IMR-90 (cell line): ENCODE data around the gene UBE2O. TPM values are rescaled to one million over a fixed set of nuclear protein-coding genes. Genes with fewer than 3 reads are reported as not detected.

ENCODE experiments used
- ATAC-seq: fragments of 200-7000 bp; cut with Tn5 transposase; 2 replicates; pipeline ENCODE4 v1.9.1; 2020; ENCODE audit warnings: low read depth, mild to moderate bottlenecking, moderate library complexity
- BruUV-seq: library from RNA; stranded (reverse); fragments of 400-500 nt; replicated peaks from 2 replicates; lab custom pipeline; 2021; lab: Mats Ljungman, UMichigan
- CTCF ChIA-PET: fragments of 300-600 bp; formaldehyde crosslinking; extraction: SDS; loops from one replicate; lab custom pipeline; 2021; ENCODE audit warnings: antibody characterized with exemption; lab: Yijun Ruan, JAX
- POLR2A ChIA-PET: fragments of 300-600 bp; sonication (Branson Sonifier 250); formaldehyde crosslinking; loops from one replicate; lab custom pipeline; 2022; ENCODE audit warnings: antibody characterized with exemption; ENCODE audit not compliant: unreplicated experiment; lab: Charles Lee
- DNase-seq: peaks from one replicate; pipeline ENCODE4 v3.0.0; 2013
- H2AFZ ChIP-seq: replicated peaks from 2 replicates; pipeline ENCODE3; 2013; ENCODE audit warnings: low read length, mild to moderate bottlenecking; ENCODE audit not compliant: poor library complexity
- H2AK5ac ChIP-seq: 2 replicates; pipeline ENCODE4 v1.6.1; 2013; ENCODE audit warnings: low read depth, low read length, inconsistent platforms
- H2AK9ac ChIP-seq: replicated peaks from 2 replicates; pipeline ENCODE3; 2013; ENCODE audit warnings: mild to moderate bottlenecking, low read depth, low read length, moderate library complexity; ENCODE audit not compliant: poor library complexity
- H2BK120ac ChIP-seq: 2 replicates; pipeline ENCODE4 v1.6.1; 2013; ENCODE audit warnings: low read depth, low read length, inconsistent platforms
- H2BK15ac ChIP-seq: 3 replicates; pipeline ENCODE4 v1.6.1; 2013; ENCODE audit warnings: low read depth, low read length, inconsistent platforms
- H2BK20ac ChIP-seq: 2 replicates; pipeline ENCODE4 v1.6.1; 2013; ENCODE audit warnings: low read depth, mild to moderate bottlenecking, inconsistent platforms, low read length, moderate library complexity
- H2BK5ac ChIP-seq: 2 replicates; pipeline ENCODE4 v1.6.1; 2013; ENCODE audit warnings: mild to moderate bottlenecking, low read depth, low read length, inconsistent platforms; ENCODE audit not compliant: poor library complexity, severe bottlenecking
- H3K14ac ChIP-seq: replicated peaks from 2 replicates; pipeline ENCODE4 v1.6.1; 2013; ENCODE audit warnings: low read depth, low read length, inconsistent platforms
- H3K18ac ChIP-seq: 2 replicates; pipeline ENCODE4 v1.6.1; 2013; ENCODE audit warnings: low read depth, low read length, control low read depth
- H3K23ac ChIP-seq: 2 replicates; pipeline ENCODE4 v1.6.1; 2013; ENCODE audit warnings: low read depth, low read length, inconsistent platforms
- H3K27ac ChIP-seq: 2 replicates; pipeline ENCODE4 v1.5.1; 2013; ENCODE audit warnings: mild to moderate bottlenecking, control low read depth, low read length; ENCODE audit not compliant: insufficient read depth
- H3K27me3 ChIP-seq: 2 replicates; pipeline ENCODE4 v1.6.1; 2013; ENCODE audit warnings: low read length; ENCODE audit not compliant: control insufficient read depth, insufficient read depth
- H3K36me3 ChIP-seq: 2 replicates; pipeline ENCODE4 v1.6.1; 2013; ENCODE audit warnings: low read length, mixed read lengths; ENCODE audit not compliant: control insufficient read depth, insufficient read depth
- H3K4ac ChIP-seq: 2 replicates; pipeline ENCODE4 v1.6.1; 2013; ENCODE audit warnings: low read depth, low read length, inconsistent platforms
- H3K4me1 ChIP-seq: 2 replicates; pipeline ENCODE4 v1.6.1; 2013; ENCODE audit warnings: low read length, mixed read lengths; ENCODE audit not compliant: control insufficient read depth, insufficient read depth
- H3K4me2 ChIP-seq: 2 replicates; pipeline ENCODE4 v1.6.1; 2013; ENCODE audit warnings: low read depth, mild to moderate bottlenecking, control low read depth, low read length, moderate library complexity
- H3K4me3 ChIP-seq: 2 replicates; pipeline ENCODE4 v1.5.1; 2013; ENCODE audit warnings: low read depth, mild to moderate bottlenecking, control low read depth, low read length, moderate library complexity; ENCODE audit not compliant: insufficient read depth
- H3K56ac ChIP-seq: 2 replicates; pipeline ENCODE4 v1.6.1; 2013; ENCODE audit warnings: low read length, inconsistent platforms; ENCODE audit not compliant: insufficient read depth; ENCODE audit errors: extremely low read depth
- H3K79me1 ChIP-seq, 2 experiments: 2 replicates each; pipeline ENCODE4 v1.6.1; 2013; ENCODE audit warnings: low read length in 2 of 2, inconsistent platforms in 1 of 2, low read depth in 1 of 2
- H3K9ac ChIP-seq: 2 replicates; pipeline ENCODE4 v1.6.1; 2013; ENCODE audit warnings: low read depth, low read length, control low read depth
- H3K9me1 ChIP-seq: 2 replicates; pipeline ENCODE4 v1.6.1; 2013; ENCODE audit warnings: low read length, inconsistent platforms; ENCODE audit not compliant: insufficient read depth
- H3K9me3 ChIP-seq: 2 replicates; pipeline ENCODE4 v1.6.1; 2013; ENCODE audit warnings: low read length; ENCODE audit not compliant: control insufficient read depth, insufficient read depth
- H4K20me1 ChIP-seq: 2 replicates; pipeline ENCODE4 v1.6.1; 2013; ENCODE audit warnings: low read length, inconsistent platforms; ENCODE audit not compliant: insufficient read depth
- H4K5ac ChIP-seq: 2 replicates; pipeline ENCODE4 v1.6.1; 2013; ENCODE audit warnings: mild to moderate bottlenecking, low read depth, low read length, control low read depth
- H4K8ac ChIP-seq, 2 experiments: 2 replicates each; pipeline ENCODE4 v1.6.1; 2013; ENCODE audit warnings: low read depth in 2 of 2, low read length in 2 of 2, control low read depth in 1 of 2, inconsistent platforms in 1 of 2
- H4K91ac ChIP-seq: 2 replicates; pipeline ENCODE4 v1.6.1; 2013; ENCODE audit warnings: low read depth, low read length, inconsistent platforms; ENCODE audit not compliant: insufficient read depth
- CEBPB ChIP-seq: IDR thresholded peaks from 2 replicates; pipeline ENCODE4 v1.6.1; 2012; ENCODE audit warnings: low read depth, low read length, improper control_type of control experiment
- FOS ChIP-seq: fragments of 150-350 bp; IDR thresholded peaks from 2 replicates; pipeline ENCODE4 v1.6.1; 2016; ENCODE audit warnings: low read depth, low read length
- WGBS, 2 experiments: methylation state at CpG; one replicate each; pipeline versions ENCODE4 v1.1.5 to v1.1.7; 2013; ENCODE audit warnings: missing lambda C conversion rate in 2 of 2; ENCODE audit not compliant: insufficient read length in 1 of 2; ENCODE audit errors: extremely low coverage in 2 of 2; 5-methylcytosine and 5-hydroxymethylcytosine counted together
- dilution Hi-C: fragments of 300-500 bp; cut with HindIII; formaldehyde crosslinking; loops from one replicate; pipeline ENCODE4 v1.14.3; 2018; ENCODE audit warnings: low sequenced_read_pairs; ENCODE audit not compliant: unreplicated experiment
- in situ Hi-C: fragments of 300-500 bp; cut with MboI; formaldehyde crosslinking; loops from 3 replicates; pipeline ENCODE4 v1.14.3; 2019; ENCODE audit warnings: low sequenced_read_pairs, inconsistent platforms, mixed read lengths
- intact Hi-C: fragments of 100-400 bp; cut with micrococcal nuclease; formaldehyde crosslinking; loops from 2 replicates; pipeline ENCODE4 v1.10.0; 2022
- polyA plus RNA-seq, 3 experiments: library from polyadenylated mRNA; depleted of rRNA; stranded (reverse); fragments of >200 nt; gene quantifications; 2 replicates each; pipeline ENCODE4 v1.2.3, GENCODE V29; 2012; ENCODE audit warnings: low replicate concordance in 1 of 3
- total RNA-seq: library from RNA; depleted of rRNA; stranded (reverse); fragments of >200 nt; gene quantifications from 2 replicates; pipeline ENCODE4 v1.2.3, GENCODE V29; 2012

Gene UBE2O
- total and polyA plus RNA-seq, 2 of the 4 experiments (the other 2 are of a cell fraction): 17.6 TPM

DNA sequence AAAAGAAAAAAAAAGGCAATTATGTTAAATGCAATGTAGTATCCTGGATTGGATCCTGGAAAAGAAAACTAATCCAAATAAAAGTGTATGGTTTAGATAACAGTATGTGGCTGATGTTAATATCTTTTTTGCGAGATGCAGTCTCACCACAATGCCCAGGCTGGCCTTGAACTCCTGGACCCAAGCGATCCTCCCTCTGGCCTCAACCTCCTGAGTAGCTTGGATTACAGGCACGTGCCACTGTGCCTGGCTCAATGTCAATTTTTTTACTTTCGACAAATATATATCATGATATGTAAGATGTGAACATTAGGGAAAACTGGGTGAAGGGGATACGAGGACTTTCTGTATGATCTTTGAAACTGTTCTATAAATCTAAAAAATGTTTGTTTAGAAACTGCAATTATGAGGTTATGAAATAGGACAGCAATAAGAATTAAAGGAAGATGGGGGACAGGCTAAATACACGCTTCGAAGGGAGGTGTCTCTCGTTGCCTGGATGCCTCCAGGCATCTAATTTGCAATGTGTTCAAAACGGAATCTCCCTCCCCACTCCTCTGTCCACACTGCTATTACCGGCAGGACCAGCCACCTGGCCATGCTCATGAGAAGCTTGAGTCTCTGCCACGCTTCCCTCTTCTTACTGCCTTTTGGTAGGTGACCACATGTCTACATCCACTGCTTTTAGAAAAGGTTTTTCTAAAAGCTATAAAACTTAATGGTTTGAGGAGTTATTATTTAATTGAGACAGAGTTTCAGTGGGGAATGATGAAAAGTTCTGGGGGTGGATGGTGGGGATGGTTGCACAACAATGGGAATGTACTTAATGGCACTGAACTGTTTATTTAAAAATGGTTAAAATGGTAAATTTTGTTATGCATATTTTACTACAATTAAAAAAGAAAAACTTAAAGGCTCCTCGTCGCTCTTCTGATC, 15.2 kb downstream of the UBE2O start:
- in situ Hi-C loops (no loop called here), intact Hi-C loops (no loop called here), dilution Hi-C loops (no loop called here)
- H3K79me1 ChIP-seq: peaks cover 42 to 90% of the 10 kb centered on the region in 2 experiments
- H4K91ac ChIP-seq: no peak overlapping the region
- no peak overlapping the region for H2BK15ac ChIP-seq
- H3K4ac ChIP-seq: no peak overlapping the region
- peaks cover 83% of the 10 kb centered on the region for H4K20me1 ChIP-seq
- no peak overlapping the region for H3K56ac ChIP-seq
- DNase-seq (no peak), ATAC-seq (no peak)
- CTCF ChIA-PET: interaction anchor here (1.4 kb wide), 1 partner anchor 21 kb away, joined by 3 read pairs; no protein-coding TSS in a partner anchor
- no TSS peak for BruUV-seq
- no peak overlapping the region for H3K9ac ChIP-seq
- no peak overlapping the region for H2AFZ ChIP-seq
- peaks cover 45% of the 10 kb centered on the region for H3K9me1 ChIP-seq
- no peak overlapping the region for H2BK5ac ChIP-seq
- peak overlapping the region; percentile 55; the same call in 1 of the 2 replicates for H3K4me2 ChIP-seq
- no peak overlapping the region; the same call in 1 of the 2 replicates for H3K18ac ChIP-seq
- no peaks in the 10 kb centered on the region for H3K9me3 ChIP-seq
- no peak for TF ChIP-seq FOS
- TF ChIP-seq CEBPB: peak; percentile 84
- peak overlapping the region; percentile 5; the same call in 1 of the 2 replicates for H3K27ac ChIP-seq
- no peak overlapping the region for H4K5ac ChIP-seq
- peaks cover 25% of the 10 kb centered on the region for H3K4me1 ChIP-seq
- no peak overlapping the region for H4K8ac ChIP-seq
- no peak overlapping the region for H2BK120ac ChIP-seq
- no peak overlapping the region for H2AK9ac ChIP-seq
- no peak overlapping the region for H2AK5ac ChIP-seq
- H3K36me3 ChIP-seq: peaks cover 4% of the 10 kb centered on the region; the same call in 1 of the 2 replicates
- 74% methylated on average over 3 of the region's 13 CpGs; no CpG with 5 or more reads in 1 of the 2 experiments for WGBS, 2 experiments
- no peak overlapping the region for H3K14ac ChIP-seq
- H3K27me3 ChIP-seq: no peaks in the 10 kb centered on the region
- no peak overlapping the region; the same call in 1 of the 2 replicates for H2BK20ac ChIP-seq
- H3K23ac ChIP-seq: no peak overlapping the region
- H3K4me3 ChIP-seq: no peak overlapping the region
- POLR2A ChIA-PET: no interaction called here
